Progenitor cell of endocrine pancreas (in vitro differentiated cells): ENCODE data around the gene ST8SIA5. TPM values are rescaled to one million over a fixed set of nuclear protein-coding genes. Genes with fewer than 3 reads are reported as not detected.

Source experiments
- DNase-seq: peaks from one replicate; pipeline ENCODE4 v3.0.0; 2021; ENCODE audit warnings: low spot score; ENCODE audit not compliant: unreplicated experiment
- H3K27ac Mint-ChIP-seq: 2 replicates; pipeline ENCODE4 v1.8.0; 2021; ENCODE audit warnings: mild to moderate bottlenecking, moderate library complexity, mixed read lengths
- H3K27me3 Mint-ChIP-seq: 2 replicates; pipeline ENCODE4 v1.8.0; 2021; ENCODE audit warnings: mixed read lengths
- H3K36me3 Mint-ChIP-seq: 2 replicates; pipeline ENCODE4 v1.8.0; 2022; ENCODE audit warnings: mixed read lengths; ENCODE audit not compliant: insufficient read depth
- H3K4me1 Mint-ChIP-seq: 2 replicates; pipeline ENCODE4 v1.8.0; 2021; ENCODE audit warnings: low read depth, mixed read lengths
- H3K4me3 Mint-ChIP-seq: 2 replicates; pipeline ENCODE4 v1.8.0; 2021; ENCODE audit warnings: low read depth, mild to moderate bottlenecking, moderate library complexity, mixed read lengths
- H3K9me3 Mint-ChIP-seq: 2 replicates; pipeline ENCODE4 v1.8.0; 2021; ENCODE audit warnings: low read depth, mixed read lengths
- total RNA-seq: library from RNA; stranded (reverse); gene quantifications from 2 replicates; pipeline ENCODE4 v1.2.1, GENCODE V29; 2021
- TF ChIP-seq, protein P1 (sequence below): fragments of 200-600 bp; sonication (generic); IDR thresholded peaks from one replicate; pipeline ENCODE4 v1.5.0; 2021; ENCODE audit warnings: antibody characterized with exemption, mild to moderate bottlenecking; ENCODE audit not compliant: unreplicated experiment

Gene ST8SIA5
- total RNA-seq, 1 donor from 2014 or later: 5.3 TPM

DNA sequence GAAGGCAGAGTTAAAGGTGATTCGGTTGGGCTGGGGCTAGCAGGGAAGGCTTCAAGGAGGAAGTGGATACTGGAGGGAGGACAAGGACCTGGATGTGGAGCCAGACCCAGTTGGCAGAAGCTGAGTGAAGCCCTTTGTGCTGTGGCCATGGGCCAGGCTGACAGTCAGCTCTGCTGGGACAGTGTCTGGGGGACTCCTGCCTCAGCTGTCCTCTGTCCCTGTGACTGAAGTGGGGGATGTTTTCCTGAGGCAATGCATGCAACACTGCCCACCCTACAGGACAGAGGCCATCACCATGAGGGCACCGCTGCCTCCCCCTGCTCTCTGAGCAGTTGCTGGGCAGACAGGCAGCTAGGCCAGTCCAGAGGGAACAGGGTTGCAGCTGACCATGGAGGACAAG is 40.0 kb downstream of the ST8SIA5 start:
- no peak overlapping the region for H3K4me3 Mint-ChIP-seq
- DNase-seq: no peak
- H3K27me3 Mint-ChIP-seq: peaks cover 14% of the 10 kb centered on the region
- H3K4me1 Mint-ChIP-seq: peaks cover 1% of the 10 kb centered on the region
- H3K27ac Mint-ChIP-seq: no peak overlapping the region
- no peaks in the 10 kb centered on the region for H3K9me3 Mint-ChIP-seq
- TF ChIP-seq, protein P1, sequence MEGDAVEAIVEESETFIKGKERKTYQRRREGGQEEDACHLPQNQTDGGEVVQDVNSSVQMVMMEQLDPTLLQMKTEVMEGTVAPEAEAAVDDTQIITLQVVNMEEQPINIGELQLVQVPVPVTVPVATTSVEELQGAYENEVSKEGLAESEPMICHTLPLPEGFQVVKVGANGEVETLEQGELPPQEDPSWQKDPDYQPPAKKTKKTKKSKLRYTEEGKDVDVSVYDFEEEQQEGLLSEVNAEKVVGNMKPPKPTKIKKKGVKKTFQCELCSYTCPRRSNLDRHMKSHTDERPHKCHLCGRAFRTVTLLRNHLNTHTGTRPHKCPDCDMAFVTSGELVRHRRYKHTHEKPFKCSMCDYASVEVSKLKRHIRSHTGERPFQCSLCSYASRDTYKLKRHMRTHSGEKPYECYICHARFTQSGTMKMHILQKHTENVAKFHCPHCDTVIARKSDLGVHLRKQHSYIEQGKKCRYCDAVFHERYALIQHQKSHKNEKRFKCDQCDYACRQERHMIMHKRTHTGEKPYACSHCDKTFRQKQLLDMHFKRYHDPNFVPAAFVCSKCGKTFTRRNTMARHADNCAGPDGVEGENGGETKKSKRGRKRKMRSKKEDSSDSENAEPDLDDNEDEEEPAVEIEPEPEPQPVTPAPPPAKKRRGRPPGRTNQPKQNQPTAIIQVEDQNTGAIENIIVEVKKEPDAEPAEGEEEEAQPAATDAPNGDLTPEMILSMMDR: no peak
- H3K36me3 Mint-ChIP-seq: no peaks in the 10 kb centered on the region

- DNase-seq: no peak
- Mint-ChIP-seq H3K36me3 (no peaks in the 10 kb centered on the region), H3K27me3 (peaks cover 10% of the 10 kb centered on the region), H3K4me1 (peaks cover 1% of the 10 kb centered on the region), H3K27ac (no peak overlapping the region), H3K4me3 (no peak overlapping the region), H3K9me3 (no peaks in the 10 kb centered on the region)
- TF ChIP-seq, protein P1: no peak
Measured at GRCh38 chr18:46716336-46716735, 40.5 kb downstream of the ST8SIA5 start.

DNA sequence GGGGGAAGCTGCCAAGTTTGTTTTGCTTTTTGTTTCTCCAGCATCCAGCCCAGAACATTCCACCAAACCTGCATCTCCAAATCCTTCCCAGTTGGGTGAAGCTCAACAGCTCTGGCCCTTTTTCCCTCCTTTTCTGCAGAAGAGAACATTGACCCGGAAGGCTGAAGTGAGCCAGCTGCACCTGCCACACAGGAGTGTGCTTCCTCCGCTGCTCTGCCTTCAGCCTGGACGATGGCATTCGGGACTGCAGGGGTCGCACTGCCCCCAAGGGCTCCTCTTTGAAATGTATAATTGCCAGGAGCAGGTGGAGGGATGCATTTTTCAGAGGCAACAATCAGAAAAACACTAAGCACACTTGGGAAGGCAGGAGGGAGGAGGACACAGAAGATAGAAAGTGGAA is 41.8 kb downstream of the ST8SIA5 start:
- Mint-ChIP-seq H3K9me3 (no peaks in the 10 kb centered on the region), H3K4me3 (no peak overlapping the region), H3K4me1 (peaks cover 1% of the 10 kb centered on the region), H3K27me3 (peaks cover 10% of the 10 kb centered on the region), H3K27ac (no peak overlapping the region), H3K36me3 (no peaks in the 10 kb centered on the region)
- no peak for DNase-seq
- TF ChIP-seq, protein P1: peak; percentile 13

GRCh38 chr18:46712406-46712805 is 44.4 kb downstream of the ST8SIA5 start:
- no peak for DNase-seq
- no peaks in the 10 kb centered on the region for H3K9me3 Mint-ChIP-seq
- H3K27ac Mint-ChIP-seq: no peak overlapping the region
- TF ChIP-seq, protein P1: no peak
- no peak overlapping the region for H3K4me3 Mint-ChIP-seq
- peaks cover under 1% of the 10 kb centered on the region for H3K4me1 Mint-ChIP-seq
- peaks cover 4% of the 10 kb centered on the region for H3K27me3 Mint-ChIP-seq
- no peaks in the 10 kb centered on the region for H3K36me3 Mint-ChIP-seq

DNA sequence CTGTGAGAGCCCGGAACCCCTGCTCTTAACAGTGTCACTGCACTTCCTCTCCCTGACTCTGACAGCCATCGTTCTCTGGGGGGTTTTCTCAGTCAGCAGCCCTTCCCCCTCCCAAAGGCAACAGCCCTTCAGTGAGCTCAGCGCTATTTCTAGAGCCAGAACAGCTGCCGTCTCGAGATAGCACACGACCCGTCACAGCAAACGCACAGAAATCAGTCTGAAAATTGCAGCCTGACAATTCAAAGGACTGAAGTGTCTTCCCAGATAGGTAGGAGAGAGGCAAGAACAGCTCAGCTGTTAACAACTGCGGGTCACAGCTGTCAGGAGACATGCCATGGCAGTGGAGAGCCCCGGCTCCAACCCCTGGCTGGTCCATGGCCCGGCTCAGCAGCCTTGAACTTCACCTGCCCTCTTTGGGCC is 45.4 kb downstream of the ST8SIA5 start:
- peaks cover 2% of the 10 kb centered on the region for H3K27me3 Mint-ChIP-seq
- H3K4me1 Mint-ChIP-seq: peaks cover 7% of the 10 kb centered on the region
- no peak overlapping the region for H3K27ac Mint-ChIP-seq
- H3K9me3 Mint-ChIP-seq: no peaks in the 10 kb centered on the region
- no peaks in the 10 kb centered on the region for H3K36me3 Mint-ChIP-seq
- DNase-seq: no peak
- no peak overlapping the region for H3K4me3 Mint-ChIP-seq
- TF ChIP-seq, protein P1: no peak
